NCI-H2227 (cell line): ENCODE data around the gene N4BP3.

Experiments used
- DNase-seq: peaks from one replicate; lab custom pipeline; 2025; ENCODE audit not compliant: unreplicated experiment; lab: John Stamatoyannopoulos, UW

N4BP3 gene

GRCh38 chr5:178098685-178099084, 14.6 kb upstream of the N4BP3 start:
- no peak for DNase-seq

GRCh38 chr5:178103612-178104011, 9.7 kb upstream of the N4BP3 start:
- DNase-seq: no peak

GRCh38 chr5:178104492-178104891, 8.8 kb upstream of the N4BP3 start:
- no peak for DNase-seq

GRCh38 chr5:178106086-178106485, 7.2 kb upstream of the N4BP3 start:
- DNase-seq: no peak

GRCh38 chr5:178106556-178107239, 6.6 kb upstream of the N4BP3 start:
- no peak for DNase-seq

- DNase-seq: no peak
These were observed 5.5 kb upstream of the N4BP3 start for GRCh38 chr5:178107756-178108310.

GRCh38 chr5:178108446-178108845, 4.9 kb upstream of the N4BP3 start:
- no peak for DNase-seq

- no peak for DNase-seq
These were observed 4.4 kb upstream of the N4BP3 start for GRCh38 chr5:178108966-178109365.

GRCh38 chr5:178110511-178110910, 2.8 kb upstream of the N4BP3 start:
- no peak for DNase-seq

GRCh38 chr5:178111925-178112324, 1.4 kb upstream of the N4BP3 start:
- no peak for DNase-seq

- no peak for DNase-seq
These were observed 787 bp upstream of the N4BP3 start for GRCh38 chr5:178112545-178112944.

GRCh38 chr5:178113841-178114324, 551 bp downstream of the N4BP3 start:
- no peak for DNase-seq

GRCh38 chr5:178114325-178115135, 1.2 kb downstream of the N4BP3 start:
- no peak for DNase-seq

GRCh38 chr5:178115136-178115813, 1.9 kb downstream of the N4BP3 start:
- no peak for DNase-seq

GRCh38 chr5:178115814-178116142, 2.4 kb downstream of the N4BP3 start:
- DNase-seq: no peak

GRCh38 chr5:178116143-178116885, 3.0 kb downstream of the N4BP3 start:
- DNase-seq: no peak

GRCh38 chr5:178117923-178118701, 4.8 kb downstream of the N4BP3 start:
- DNase-seq: no peak

GRCh38 chr5:178119915-178120606, 6.7 kb downstream of the N4BP3 start:
- no peak for DNase-seq

GRCh38 chr5:178120607-178121357, 7.5 kb downstream of the N4BP3 start:
- peak; percentile 86 for DNase-seq
